ENCODE results near the gene TRAF3.

TRAF3 gene

GRCh38 chr14:102909462-102909861 lies 132.2 kb downstream of the TRAF3 start:
- DNase-seq (ENCODE audit: low spot score) = no peak

GRCh38 chr14:102909911-102910310 lies 132.7 kb downstream of the TRAF3 start:
- DNase-seq (ENCODE audit: low spot score) = no peak

GRCh38 chr14:102910442-102910841 lies 133.2 kb downstream of the TRAF3 start:
- DNase-seq (ENCODE audit: low spot score) = no peak

- no peak for DNase-seq (ENCODE audit: low spot score)
These were observed 134.3 kb downstream of the TRAF3 start for GRCh38 chr14:102911541-102911951.

- DNase-seq (ENCODE audit: low spot score) = no peak
These were observed 134.9 kb downstream of the TRAF3 start for GRCh38 chr14:102911991-102912761.

GRCh38 chr14:102913341-102914211 lies 136.3 kb downstream of the TRAF3 start:
- no peak for DNase-seq (ENCODE audit: low spot score)

- DNase-seq (ENCODE audit: low spot score) = no peak
These were observed 137.4 kb downstream of the TRAF3 start for GRCh38 chr14:102914474-102915291.

- no peak for DNase-seq (ENCODE audit: low spot score)
These were observed 138.3 kb downstream of the TRAF3 start for GRCh38 chr14:102915292-102916110.

GRCh38 chr14:102916347-102917055 lies 139.3 kb downstream of the TRAF3 start:
- no peak for DNase-seq (ENCODE audit: low spot score)

- no peak for DNase-seq (ENCODE audit: low spot score)
These were observed 139.8 kb downstream of the TRAF3 start for GRCh38 chr14:102917056-102917385.

GRCh38 chr14:102917469-102918211 lies 140.4 kb downstream of the TRAF3 start:
- DNase-seq (ENCODE audit: low spot score) = peak; percentile 86

- DNase-seq (ENCODE audit: low spot score) = no peak
These were observed 141.2 kb downstream of the TRAF3 start for GRCh38 chr14:102918438-102918837.

- no peak for DNase-seq (ENCODE audit: low spot score)
These were observed 143.2 kb downstream of the TRAF3 start for GRCh38 chr14:102920273-102920997.

GRCh38 chr14:102920998-102921304 lies 143.7 kb downstream of the TRAF3 start:
- DNase-seq (ENCODE audit: low spot score) = no peak

GRCh38 chr14:102922490-102923200 lies 145.4 kb downstream of the TRAF3 start, which contains the start of gene AMN:
Gene AMN (plus strand): TSS chr14:102922663. CDS start chr14:102922689, 26 bp downstream.
- peak; percentile 62 for DNase-seq (ENCODE audit: low spot score)

GRCh38 chr14:102923201-102923924 lies 146.1 kb downstream of the TRAF3 start:
- DNase-seq (ENCODE audit: low spot score) = no peak

- no peak for DNase-seq (ENCODE audit: low spot score)
These were observed 146.8 kb downstream of the TRAF3 start for GRCh38 chr14:102923925-102924486.
